Keratinocyte (primary cell): ENCODE measurements around the gene ERG.

Experiments
- CTCF ChIP-seq, 3 experiments: IDR thresholded peaks in 1 of 3; conservative IDR thresholded peaks in 1 of 3; optimal IDR thresholded peaks in 1 of 3; 2 replicates in 2 of 3; 3 replicates in 1 of 3; pipeline versions ENCODE3 to v1.5.1; 2011; ENCODE audit warnings: low read length in 3 of 3, mild to moderate bottlenecking in 3 of 3, moderate library complexity in 2 of 3, control low read depth in 1 of 3, inconsistent platforms in 1 of 3; ENCODE audit not compliant: insufficient read depth in 2 of 3; ENCODE audit errors: extremely low read depth in 1 of 3
- EZH2 ChIP-seq: IDR thresholded peaks from one replicate; pipeline ENCODE4 v1.6.1; 2012; ENCODE audit warnings: inconsistent platforms, mild to moderate bottlenecking, low read length, moderate library complexity

GRCh38 chr21:38410466-38410865 is 87.8 kb downstream of the ERG start:
- no peak for TF ChIP-seq CTCF (optimal IDR thresholded peaks at IDR 0.05 in 1 of 3, IDR thresholded peaks at IDR 0.05 in 1 of 3, conservative IDR thresholded peaks at IDR 0.05 in 1 of 3; ENCODE audit: extremely low read depth in 1 of 3, insufficient read depth in 2 of 3, low read length in 3 of 3)
- TF ChIP-seq EZH2: no peak
